Right cardiac atrium (tissue), 5 donors: Measurements from ENCODE around the gene PTPN13. TPM values are rescaled to one million over a fixed set of nuclear protein-coding genes. Genes with fewer than 3 reads are reported as not detected.

Experiments
- ATAC-seq, 2 donors: fragments of 200-7000 bp; cut with Tn5 transposase; one replicate each; pipeline versions ENCODE4 v1.8.0 to v1.9.1; 2020; ENCODE audit warnings: moderate library complexity in 2 of 2, mild to moderate bottlenecking in 1 of 2
- DNase-seq, 3 donors: peaks; one replicate each; pipeline ENCODE4 v3.0.0-alpha.2; 2020
- H3K27ac ChIP-seq: one replicate; pipeline ENCODE4 v1.5.1; 2013; ENCODE audit warnings: mild to moderate bottlenecking, low read length, control low read depth, moderate library complexity
- H3K27me3 ChIP-seq: one replicate; pipeline ENCODE4 v1.6.1; 2013; ENCODE audit not compliant: control insufficient read depth, insufficient read depth
- H3K4me1 ChIP-seq: one replicate; pipeline ENCODE4 v1.6.1; 2013; ENCODE audit warnings: low read length; ENCODE audit not compliant: control insufficient read depth, insufficient read depth
- H3K4me3 ChIP-seq: one replicate; pipeline ENCODE4 v1.5.1; 2013; ENCODE audit warnings: low read length, control low read depth
- H3K9me3 ChIP-seq: one replicate; pipeline ENCODE4 v1.6.1; 2013; ENCODE audit warnings: low read length; ENCODE audit not compliant: control insufficient read depth
- WGBS: extraction: QIAGEN DNeasy Blood & Tissue Kit; methylation state at CpG from one replicate; pipeline ENCODE4 v1.1.7; 2013; 5-methylcytosine and 5-hydroxymethylcytosine counted together
- intact Hi-C, 4 donors: fragments of 100-400 bp; cut with DNase I; formaldehyde crosslinking; loops; one replicate each; pipeline versions ENCODE4 v1.11.0 to v1.14.0; 2022 to 2023
- polyA plus RNA-seq: library from polyadenylated mRNA; stranded (reverse); fragments of 200-250 nt; gene quantifications from one replicate; pipeline ENCODE4 v1.2.3, GENCODE V29; 2013
- total RNA-seq, 4 donors: library from RNA; stranded (reverse); fragmentation: NEBNext Ultra II Directional; extraction: Animal tissue kit (Norgen Biotek cat#: 25700); gene quantifications; one replicate each; pipeline ENCODE4 v1.2.1, GENCODE V29; 2021
- donor health status: healthy with polysubstance abuse.
- donor health status: DM: no; HTN: yes; CAD: no.
- donor health status: DM: no; HTN: no; CAD: no.
- donor health status: DM: no; HTN: yes; CAD: no; lungs with severe emphysema.
- donor health status: DM: yes; HTN: yes; CAD: no.

The PTPN13 gene
- total and polyA plus RNA-seq, 5 donors: 2.8 to 10.7 (median 8.9) TPM

- ATAC-seq (no peak), DNase-seq (no peak)
- intact Hi-C loops: no loop called here
Measured at GRCh38 chr4:86846921-86847320, 252.8 kb downstream of the PTPN13 start.

GRCh38 chr4:86847571-86847970 is 253.5 kb downstream of the PTPN13 start:
- no peak overlapping the region for H3K27ac ChIP-seq
- intact Hi-C loops: no loop called here
- H3K27me3 ChIP-seq: no peaks in the 10 kb centered on the region
- H3K4me1 ChIP-seq: peaks cover 3% of the 10 kb centered on the region
- DNase-seq (no peak), ATAC-seq (no peak)
- 64% methylated on average over 4 of the region's 4 CpGs for WGBS
- H3K9me3 ChIP-seq: no peaks in the 10 kb centered on the region
- peak overlapping the region; percentile 4 for H3K4me3 ChIP-seq

More at GRCh38 chr4:86846921-86847320, 252.8 kb downstream of the PTPN13 start:
- H3K9me3 ChIP-seq: no peaks in the 10 kb centered on the region
- H3K4me1 ChIP-seq: peaks cover 3% of the 10 kb centered on the region
- H3K27me3 ChIP-seq: no peaks in the 10 kb centered on the region
- no peak overlapping the region for H3K27ac ChIP-seq
- peak overlapping the region; percentile 2 for H3K4me3 ChIP-seq

GRCh38 chr4:86848136-86848535 is 254.0 kb downstream of the PTPN13 start:
- Histone ChIP-seq H3K4me3 (peak overlapping the region; percentile 4), H3K4me1 (peaks cover 3% of the 10 kb centered on the region), H3K27ac (peak overlapping the region; percentile 6), H3K27me3 (no peaks in the 10 kb centered on the region), H3K9me3 (no peaks in the 10 kb centered on the region)
- 61% methylated on average over 7 of the region's 7 CpGs for WGBS
- intact Hi-C loops: no loop called here
- ATAC-seq (no peak), DNase-seq (no peak)

- DNase-seq (peak in 1 of 3 donors; percentile 51), ATAC-seq (peak in 1 of 2 donors; percentile 48)
- intact Hi-C loops: no loop called here
- no peaks in the 10 kb centered on the region for H3K27me3 ChIP-seq
- 54% methylated on average over 11 of the region's 11 CpGs for WGBS
- H3K4me1 ChIP-seq: peaks cover 3% of the 10 kb centered on the region
- no peaks in the 10 kb centered on the region for H3K9me3 ChIP-seq
- peak within 1 kb of the TSS; percentile 6 for H3K27ac ChIP-seq
- H3K4me3 ChIP-seq: peak within 1 kb of the TSS; percentile 4
Measured at GRCh38 chr4:86848732-86849619, 254.9 kb downstream of the PTPN13 start, which contains the start of gene SLC10A6. TSS of gene SLC10A6 (minus strand) at chr4:86849384. CDS start at chr4:86849115, 269 bp downstream.

GRCh38 chr4:86853209-86853608 is 259.1 kb downstream of the PTPN13 start:
- no peak for DNase-seq
- no peak overlapping the region for H3K4me3 ChIP-seq
- ATAC-seq: no peak
- 92% methylated on average over 5 of the region's 5 CpGs for WGBS
- H3K27ac ChIP-seq: no peak overlapping the region
- intact Hi-C loops: no loop called here
- no peaks in the 10 kb centered on the region for H3K9me3 ChIP-seq
- H3K27me3 ChIP-seq: no peaks in the 10 kb centered on the region
- no peaks in the 10 kb centered on the region for H3K4me1 ChIP-seq

- Histone ChIP-seq H3K27me3 (no peaks in the 10 kb centered on the region), H3K4me1 (no peaks in the 10 kb centered on the region), H3K27ac (no peak overlapping the region), H3K4me3 (no peak overlapping the region), H3K9me3 (no peaks in the 10 kb centered on the region)
- no peak for ATAC-seq
- DNase-seq: no peak
- intact Hi-C loops: no loop called here
- WGBS: 55% methylated on average over 2 of the region's 2 CpGs
Measured at GRCh38 chr4:86855572-86855971, 261.5 kb downstream of the PTPN13 start.

GRCh38 chr4:86856896-86857295 is 262.8 kb downstream of the PTPN13 start:
- no peaks in the 10 kb centered on the region for H3K4me1 ChIP-seq
- H3K27ac ChIP-seq: no peak overlapping the region
- 68% methylated on average over 1 of the region's 1 CpG for WGBS
- intact Hi-C loops: no loop called here
- ATAC-seq: no peak
- no peak for DNase-seq
- no peak overlapping the region for H3K4me3 ChIP-seq
- no peaks in the 10 kb centered on the region for H3K9me3 ChIP-seq
- H3K27me3 ChIP-seq: no peaks in the 10 kb centered on the region

GRCh38 chr4:86857341-86858052 is 263.4 kb downstream of the PTPN13 start:
- Histone ChIP-seq H3K9me3 (no peaks in the 10 kb centered on the region), H3K27me3 (no peaks in the 10 kb centered on the region), H3K4me3 (no peak overlapping the region), H3K27ac (no peak overlapping the region), H3K4me1 (no peaks in the 10 kb centered on the region)
- ATAC-seq (no peak), DNase-seq (no peak)
- 80% methylated on average over 8 of the region's 8 CpGs for WGBS
- intact Hi-C loops: no loop called here

Other genes with a start within 250 kb of the PTPN13 start
- 10 to 100 TPM in 1 of 4 donors, 1 to 10 TPM in 3; 6.9 to 12.9 (median 8.1) TPM for gene MAPK10, start 234.3 kb upstream of the PTPN13 start, total RNA-seq
- gene MAPK10, start 234.3 kb upstream of the PTPN13 start, polyA plus RNA-seq: 6.6 TPM